Activated CD4-positive, alpha-beta T cell treated with anti-CD3 and anti-CD28 coated beads for 36 hours (primary cell): ENCODE results near the gene CNOT8. TPM values are rescaled to one million over a fixed set of nuclear protein-coding genes. Genes with fewer than 3 reads are reported as not detected.
"Not testable (repeated sequence)": the region's sequence is repeated elsewhere in the genome, so short reads cannot be mapped to it uniquely, and the experiment has no call there.

Experiments
- ATAC-seq: fragments of 200-7000 bp; cut with Tn5 transposase; one replicate; pipeline ENCODE4 v1.10.0; 2021; ENCODE audit warnings: mild to moderate bottlenecking, moderate library complexity
- CTCF ChIA-PET: fragments of 350-600 bp; sonication (Branson Sonifier 250); formaldehyde crosslinking; loops from one replicate; lab custom pipeline; 2021; ENCODE audit warnings: antibody characterized with exemption; lab: Charles Lee
- POLR2A ChIA-PET: fragments of 350-600 bp; sonication (Branson Sonifier 250); formaldehyde crosslinking; loops from one replicate; lab custom pipeline; 2021; ENCODE audit warnings: antibody characterized with exemption, inconsistent platforms; lab: Charles Lee
- DNase-seq: peaks from one replicate; pipeline ENCODE4 v3.0.0-alpha.2; 2020
- H3K27ac Mint-ChIP-seq: one replicate; pipeline ENCODE4 v1.8.0; 2021; ENCODE audit warnings: mixed read lengths
- H3K27me3 Mint-ChIP-seq: one replicate; pipeline ENCODE4 v1.8.0; 2021; ENCODE audit warnings: mixed read lengths
- H3K36me3 Mint-ChIP-seq: one replicate; pipeline ENCODE4 v1.8.0; 2021; ENCODE audit warnings: low read depth, mixed read lengths
- H3K4me1 Mint-ChIP-seq: one replicate; pipeline ENCODE4 v1.8.0; 2021; ENCODE audit warnings: mixed read lengths
- H3K4me3 Mint-ChIP-seq: one replicate; pipeline ENCODE4 v1.8.0; 2021; ENCODE audit warnings: mild to moderate bottlenecking, moderate library complexity, mixed read lengths
- H3K9me3 Mint-ChIP-seq: one replicate; pipeline ENCODE4 v1.8.0; 2021; ENCODE audit warnings: low read depth, mixed read lengths
- intact Hi-C, 2 experiments: fragments of 100-400 bp; cut with DNase I in 1 of 2; cut with micrococcal nuclease in 1 of 2; formaldehyde crosslinking; loops; one replicate each; pipeline versions ENCODE4 v1.14.2 to v1.15.1; 2022 to 2024; cut with DNase I, micrococcal nuclease
- total RNA-seq, 2 experiments: library from RNA; stranded (reverse); gene quantifications; one replicate each; pipeline ENCODE4 v1.2.3, GENCODE V29; 2021

CNOT8 gene
- total RNA-seq, 2 experiments from 2014 or later: 61.8 to 78.1 TPM

DNA sequence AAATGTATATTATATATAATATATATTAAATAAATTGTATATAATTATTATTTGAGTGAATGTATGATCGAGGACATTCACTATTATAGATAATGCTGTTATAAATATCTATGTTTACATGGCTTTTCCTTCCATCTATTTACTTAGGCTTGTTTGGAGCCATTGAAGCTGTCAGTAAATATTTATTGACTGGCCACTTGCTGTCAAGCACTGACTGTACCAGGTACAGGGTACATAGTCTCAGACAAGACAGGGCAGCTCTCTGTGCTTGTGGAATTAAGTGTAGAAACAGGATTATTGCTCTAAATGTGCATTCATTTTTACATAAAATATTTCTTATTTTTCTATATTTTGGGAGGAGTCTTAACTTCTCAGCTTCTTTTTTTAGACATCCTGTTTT, 24.4 kb upstream of the CNOT8 start:
- intact Hi-C loops: no loop called here
- ATAC-seq: no peak
- POLR2A ChIA-PET: no interaction called here
- DNase-seq: no peak
- Mint-ChIP-seq H3K27ac (no peak overlapping the region), H3K9me3 (no peaks in the 10 kb centered on the region), H3K4me1 (peaks cover 19% of the 10 kb centered on the region), H3K4me3 (no peak overlapping the region), H3K36me3 (peaks cover 22% of the 10 kb centered on the region), H3K27me3 (no peaks in the 10 kb centered on the region)
- CTCF ChIA-PET: no interaction called here

- DNase-seq, H3K9me3 Mint-ChIP-seq, H3K27ac Mint-ChIP-seq, POLR2A ChIA-PET, ATAC-seq, intact Hi-C loops, H3K4me1 Mint-ChIP-seq, H3K4me3 Mint-ChIP-seq, H3K27me3 Mint-ChIP-seq: not testable (repeated sequence)
- peaks cover 14% of the 10 kb centered on the region for H3K36me3 Mint-ChIP-seq
- CTCF ChIA-PET: interaction anchor here (1.0 kb wide), 1 partner anchor 25 kb away, joined by 3 read pairs; no protein-coding TSS in a partner anchor
Observed at GRCh38 chr5:154835701-154836052, 22.8 kb upstream of the CNOT8 start.

- Mint-ChIP-seq H3K27ac (no peak overlapping the region), H3K4me1 (no peaks in the 10 kb centered on the region), H3K27me3 (no peaks in the 10 kb centered on the region), H3K4me3 (no peak overlapping the region), H3K36me3 (peaks cover 10% of the 10 kb centered on the region), H3K9me3 (no peaks in the 10 kb centered on the region)
- ChIA-PET CTCF (interaction anchor here (0.6 to 0.8 kb wide), 3 partner anchors 9 to 1378 kb away, joined by 3 to 5 read pairs (median 3); no protein-coding TSS in a partner anchor), POLR2A (no interaction called here)
- no peak for ATAC-seq
- no peak for DNase-seq
- intact Hi-C loops: no loop called here
Observed at GRCh38 chr5:154836225-154836624, 22.2 kb upstream of the CNOT8 start.

DNA sequence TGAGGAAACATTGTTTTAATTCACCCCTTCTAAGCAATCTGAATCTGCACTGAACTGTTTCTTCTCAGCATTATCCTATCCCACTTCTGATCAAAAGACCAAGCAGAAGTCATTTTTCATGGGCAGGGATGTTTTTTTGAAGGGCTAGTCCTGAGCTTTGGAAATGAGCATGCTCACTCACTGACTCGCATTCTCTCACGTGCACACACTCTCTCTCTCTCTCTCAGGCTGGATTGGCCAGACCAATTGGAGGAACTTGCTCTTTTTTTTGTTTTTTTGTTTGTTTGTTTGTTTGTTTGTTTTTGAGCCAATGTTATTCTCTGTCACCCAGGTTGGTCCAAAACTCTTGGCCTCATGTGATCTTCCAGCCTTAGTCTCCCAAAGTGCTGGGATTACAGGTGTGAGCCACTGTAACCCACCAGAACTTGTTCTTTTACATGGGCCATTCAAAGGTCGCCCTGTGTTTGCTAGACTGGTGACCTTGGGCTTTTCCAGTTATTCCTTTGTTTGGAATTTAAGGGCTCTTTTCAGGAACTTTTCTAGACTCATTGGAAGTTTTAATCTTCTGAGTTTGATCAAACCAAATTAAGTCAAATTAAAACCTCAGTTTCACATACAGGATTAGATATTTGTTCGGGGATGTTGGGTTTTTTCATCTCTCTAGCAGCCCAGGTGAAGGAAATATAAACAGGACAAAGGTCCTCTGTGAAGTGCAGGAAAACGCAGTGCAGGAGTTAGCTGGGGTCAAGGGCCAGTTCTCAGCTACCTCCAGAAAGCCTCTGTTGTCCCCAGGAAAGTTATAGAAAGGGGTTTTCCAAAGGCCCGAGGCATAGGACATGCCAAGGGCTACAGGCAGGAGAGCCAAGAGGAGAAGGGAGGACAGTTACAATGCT, 21.2 kb upstream of the CNOT8 start:
- H3K4me1 Mint-ChIP-seq: no peaks in the 10 kb centered on the region
- DNase-seq: no peak
- H3K27ac Mint-ChIP-seq: no peak overlapping the region
- ATAC-seq: no peak
- H3K36me3 Mint-ChIP-seq: peaks cover 5% of the 10 kb centered on the region
- H3K27me3 Mint-ChIP-seq: no peaks in the 10 kb centered on the region
- CTCF ChIA-PET: interaction anchor here (0.8 kb wide), 1 partner anchor 10 kb away, joined by 3 read pairs; no protein-coding TSS in a partner anchor
- POLR2A ChIA-PET: no interaction called here
- intact Hi-C loops: no loop called here
- no peak overlapping the region for H3K4me3 Mint-ChIP-seq
- H3K9me3 Mint-ChIP-seq: no peaks in the 10 kb centered on the region

DNA sequence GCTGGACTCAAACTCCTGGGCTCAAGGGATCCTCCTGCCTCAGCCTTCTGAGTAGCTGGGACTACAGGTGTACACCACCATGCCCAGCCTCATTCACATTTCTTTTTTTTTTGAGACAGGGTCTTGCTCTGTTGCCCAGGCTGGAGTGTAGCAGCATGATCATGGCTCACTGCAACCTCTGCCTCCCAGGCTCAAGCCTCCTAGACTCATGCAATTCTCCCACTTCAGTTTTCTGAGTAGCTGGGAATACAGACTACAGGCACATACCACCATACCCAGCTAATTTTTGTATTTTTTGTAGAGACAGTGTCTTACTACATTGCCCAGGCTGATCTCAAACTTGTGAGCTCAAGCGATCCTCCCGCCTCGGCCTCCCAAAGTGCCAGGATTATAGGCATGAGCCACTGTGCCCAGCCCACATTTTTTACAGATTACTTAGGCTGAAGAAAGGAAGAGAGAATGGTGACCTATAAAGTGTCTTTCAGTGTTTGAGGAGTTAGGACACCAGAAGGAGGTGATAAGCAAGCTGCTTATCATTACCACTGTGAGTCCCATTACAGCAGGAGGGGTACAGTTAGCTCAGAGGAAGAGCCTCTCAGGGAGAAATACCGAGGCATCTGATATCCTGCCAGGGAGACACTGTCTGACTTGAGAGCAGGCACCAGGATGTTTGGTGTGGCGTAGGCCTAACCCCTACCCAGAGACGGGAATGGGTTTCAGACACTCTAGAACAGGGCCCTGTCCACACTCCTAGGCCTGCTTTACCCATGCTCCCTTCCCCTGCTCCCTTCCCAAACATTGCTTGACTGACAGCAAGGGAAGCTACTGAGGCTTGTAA, 17.8 kb upstream of the CNOT8 start:
- CTCF ChIA-PET: interaction anchor here (0.7 kb wide), 1 partner anchor 77 kb away, joined by 5 read pairs; no protein-coding TSS in a partner anchor
- Mint-ChIP-seq H3K27ac (no peak overlapping the region), H3K27me3 (no peaks in the 10 kb centered on the region)

DNA sequence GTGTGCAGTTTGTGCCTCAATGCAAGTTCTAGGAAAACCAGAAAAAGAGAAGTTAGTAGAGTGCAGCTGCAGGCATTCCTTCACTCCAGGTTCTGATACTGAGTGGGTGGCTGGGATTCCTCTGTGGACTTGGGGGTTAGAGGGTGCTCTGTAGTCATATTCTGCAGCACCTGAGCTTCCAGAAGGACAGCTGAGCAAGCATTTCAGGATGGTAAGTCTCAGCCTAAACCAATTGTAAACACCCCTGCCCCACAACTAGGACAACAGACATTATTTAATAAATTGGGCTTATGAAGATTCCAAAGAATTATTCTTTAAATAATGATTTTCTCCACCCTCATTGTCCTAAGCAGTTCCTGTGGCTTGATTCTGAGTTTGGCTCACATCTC, 17.2 kb upstream of the CNOT8 start:
- CTCF ChIA-PET: no interaction called here
- H3K4me1 Mint-ChIP-seq: no peaks in the 10 kb centered on the region
- DNase-seq (no peak), ATAC-seq (no peak)
- H3K4me3 Mint-ChIP-seq: no peak overlapping the region
- H3K9me3 Mint-ChIP-seq: no peaks in the 10 kb centered on the region
- no peaks in the 10 kb centered on the region for H3K27me3 Mint-ChIP-seq
- intact Hi-C loops: no loop called here
- H3K36me3 Mint-ChIP-seq: peaks cover 2% of the 10 kb centered on the region
- POLR2A ChIA-PET: no interaction called here
- no peak overlapping the region for H3K27ac Mint-ChIP-seq

More for the DNA sequence above, 17.8 kb upstream of the CNOT8 start:
- H3K4me3 Mint-ChIP-seq: no peak overlapping the region
- no peak for DNase-seq
- intact Hi-C loops: no loop called here
- ATAC-seq: no peak
- peaks cover 2% of the 10 kb centered on the region for H3K36me3 Mint-ChIP-seq
- H3K9me3 Mint-ChIP-seq: no peaks in the 10 kb centered on the region
- no peaks in the 10 kb centered on the region for H3K4me1 Mint-ChIP-seq
- POLR2A ChIA-PET: no interaction called here

GRCh38 chr5:154842689-154843530, 15.5 kb upstream of the CNOT8 start:
- Mint-ChIP-seq H3K36me3 (peaks cover 2% of the 10 kb centered on the region), H3K27me3 (no peaks in the 10 kb centered on the region), H3K27ac (no peak overlapping the region), H3K9me3 (no peaks in the 10 kb centered on the region), H3K4me1 (no peaks in the 10 kb centered on the region), H3K4me3 (no peak overlapping the region)
- CTCF ChIA-PET: no interaction called here
- DNase-seq: no peak
- POLR2A ChIA-PET: no interaction called here
- intact Hi-C loops: no loop called here
- ATAC-seq: no peak

DNA sequence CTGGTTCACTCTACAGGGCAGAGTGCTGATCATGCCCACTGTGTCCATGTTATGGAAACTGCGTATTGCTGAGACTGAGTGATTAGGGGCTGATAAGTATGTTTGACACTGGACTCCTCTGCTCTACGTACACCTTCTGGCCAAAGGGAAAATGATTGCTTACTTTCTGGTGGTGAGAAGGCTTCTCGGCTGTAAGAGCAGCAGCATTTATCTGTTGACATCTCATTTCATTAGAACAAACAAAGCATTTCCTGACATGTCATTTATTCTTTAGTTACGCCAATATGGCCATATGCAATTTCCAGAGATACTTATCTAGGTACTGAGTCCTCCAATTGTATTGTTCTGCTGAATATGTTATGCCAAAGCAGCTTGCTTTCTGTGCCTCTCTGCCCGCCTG, 13.6 kb upstream of the CNOT8 start:
- ChIA-PET POLR2A (no interaction called here), CTCF (no interaction called here)
- ATAC-seq: no peak

DNA sequence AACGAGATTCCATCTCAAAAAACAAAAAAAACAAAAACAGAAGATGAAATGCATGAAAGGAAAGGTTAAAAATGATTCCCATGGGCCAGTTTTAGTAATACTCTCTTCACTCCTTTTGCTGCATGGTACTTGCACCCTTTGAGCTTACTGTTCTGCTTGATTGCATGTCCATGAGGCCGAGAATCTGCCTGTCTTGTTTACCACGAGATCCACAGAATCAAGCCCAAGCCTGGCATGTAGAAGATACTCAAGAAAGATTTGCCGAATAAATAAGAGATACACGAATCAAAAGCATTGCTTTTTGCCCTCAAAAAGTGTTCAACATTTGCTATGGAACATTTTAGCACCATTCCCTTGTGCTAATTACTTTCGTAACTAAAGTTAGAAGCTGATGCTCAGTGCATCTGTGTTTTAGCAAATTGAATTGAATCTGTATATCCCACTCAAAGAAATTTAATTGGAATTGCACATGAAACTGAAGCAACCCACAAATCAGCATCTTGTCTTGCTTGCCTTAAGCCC, 9.1 kb upstream of the CNOT8 start:
- Mint-ChIP-seq H3K36me3 (peaks cover 2% of the 10 kb centered on the region), H3K9me3 (no peaks in the 10 kb centered on the region), H3K27ac (no peak overlapping the region), H3K27me3 (no peaks in the 10 kb centered on the region), H3K4me1 (peaks cover 20% of the 10 kb centered on the region), H3K4me3 (no peak overlapping the region)
- CTCF ChIA-PET: no interaction called here
- POLR2A ChIA-PET: no interaction called here
- ATAC-seq (no peak), DNase-seq (no peak)
- intact Hi-C loops: no loop called here

More for the DNA sequence above, 13.6 kb upstream of the CNOT8 start:
- H3K36me3 Mint-ChIP-seq: peaks cover 2% of the 10 kb centered on the region
- no peaks in the 10 kb centered on the region for H3K9me3 Mint-ChIP-seq
- H3K4me3 Mint-ChIP-seq: no peak overlapping the region
- no peak overlapping the region for H3K27ac Mint-ChIP-seq
- intact Hi-C loops: no loop called here
- H3K27me3 Mint-ChIP-seq: no peaks in the 10 kb centered on the region
- peaks cover 4% of the 10 kb centered on the region for H3K4me1 Mint-ChIP-seq
- no peak for DNase-seq

- DNase-seq: no peak
- peaks cover 2% of the 10 kb centered on the region for H3K36me3 Mint-ChIP-seq
- intact Hi-C loops: no loop called here
- H3K4me1 Mint-ChIP-seq: peaks cover 20% of the 10 kb centered on the region
- H3K4me3 Mint-ChIP-seq: no peak overlapping the region
- no peaks in the 10 kb centered on the region for H3K9me3 Mint-ChIP-seq
- no peak for ATAC-seq
- no peaks in the 10 kb centered on the region for H3K27me3 Mint-ChIP-seq
- CTCF ChIA-PET: no interaction called here
- POLR2A ChIA-PET: no interaction called here
- H3K27ac Mint-ChIP-seq: no peak overlapping the region
Observed at GRCh38 chr5:154849791-154850201, 8.6 kb upstream of the CNOT8 start.
